ENCODE results near the gene C19orf73. TPM values are rescaled to one million over a fixed set of nuclear protein-coding genes. Genes with fewer than 3 reads are reported as not detected.

The C19orf73 gene
- total and polyA plus RNA-seq, 9 of the 15 experiments (the other 6 are each of a cell fraction or from before 2014, with no cell fraction given), result 0.08 to 7.4 (median 1.4) TPM

DNA sequence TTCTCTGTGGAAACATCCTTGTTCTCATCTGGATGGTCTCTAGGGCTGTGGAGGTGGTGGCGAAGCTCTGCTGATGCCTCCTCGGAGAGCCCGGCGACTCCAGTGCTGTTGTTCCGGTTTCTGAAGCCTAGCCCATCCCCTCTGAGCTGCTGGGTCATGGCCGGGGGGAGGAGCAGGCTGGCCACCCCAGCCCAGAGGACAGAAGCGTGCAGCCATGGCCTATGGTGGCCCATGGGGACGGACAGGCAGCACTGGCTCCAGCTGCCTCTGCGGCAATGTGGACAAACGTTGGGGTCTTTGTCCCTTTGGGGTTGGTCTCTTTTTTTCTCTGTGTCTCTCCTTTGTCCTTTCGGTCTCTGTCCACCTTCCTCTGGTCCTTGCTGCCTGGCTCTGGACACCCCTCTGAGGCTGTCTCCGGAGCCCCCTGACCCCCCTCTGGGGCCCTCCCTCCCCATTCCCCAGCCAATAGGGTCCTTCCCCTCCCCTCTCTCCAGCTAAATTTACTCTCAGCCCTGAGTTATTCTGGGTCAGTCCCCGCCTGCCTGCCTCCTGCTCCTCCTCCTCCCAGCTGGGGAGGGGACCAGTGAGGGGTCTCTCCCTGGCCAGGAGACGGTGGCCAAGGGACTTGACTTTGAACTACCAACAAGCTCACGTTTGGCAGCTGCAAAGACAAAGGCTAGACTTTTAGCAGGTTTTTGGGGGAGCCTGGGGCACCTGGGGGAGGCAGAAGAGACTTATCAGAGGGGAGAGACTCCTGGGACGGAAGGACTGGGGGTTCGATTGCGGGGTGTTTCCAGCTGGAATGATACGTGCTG is 36.3 kb upstream of the C19orf73 start, which contains the start of gene HRC (continued):
- TF ChIP-seq ZNF79 (CRISPR knock-in tag; IDR thresholded peaks at IDR 0.05; ENCODE audit: low read depth) (no peak), NRF1 (conservative IDR thresholded peaks at IDR 0.05 in 1 of 2, IDR thresholded peaks at IDR 0.05 in 1 of 2) (peak; percentile 43 to 54; a peak in 2 of 4 replicates), ZBTB8A (IDR thresholded peaks at IDR 0.05; ENCODE audit: partially characterized antibody) (no peak), HMGN3 (IDR thresholded peaks at IDR 0.05; ENCODE audit: borderline replicate concordance, extremely low read depth, insufficient read length, low read depth, low read length) (peak; percentile 58), BRD4 (IDR thresholded peaks at IDR 0.05) (no peak), ZBTB7A (IDR thresholded peaks at IDR 0.05; ENCODE audit: borderline replicate concordance, control insufficient read depth, low read depth, low read length) (peak; percentile 74), POLR2H (tag; IDR thresholded peaks at IDR 0.05; ENCODE audit: low read depth) (peak; percentile 52; the same call in 1 of the 2 replicates), CHD2 (IDR thresholded peaks at IDR 0.05; ENCODE audit: low read depth, low read length) (peak; percentile 48), MEF2D (tag; conservative IDR thresholded peaks at IDR 0.05; ENCODE audit: low read depth) (peak; percentile 26; the same call in 1 of the 2 replicates), TEAD2 (tag; IDR thresholded peaks at IDR 0.05) (no peak), ILK (tag; IDR thresholded peaks at IDR 0.05; ENCODE audit: borderline replicate concordance, low read depth) (no peak), ZFPM2 (CRISPR knock-in tag; IDR thresholded peaks at IDR 0.05) (no peak), ZFX (CRISPR knock-in tag; IDR thresholded peaks at IDR 0.05) (peak; percentile 68), POLR2G (IDR thresholded peaks at IDR 0.05; ENCODE audit: low read depth, low read length) (peak; percentile 96), ZNF175 (CRISPR knock-in tag; IDR thresholded peaks at IDR 0.05; ENCODE audit: low read depth) (0 out of 2 replicates have a peak, but pooled peaks have one; percentile 54), ETS2 (tag; IDR thresholded peaks at IDR 0.05; ENCODE audit: borderline replicate concordance, poor library complexity, severe bottlenecking) (no peak), BCOR (IDR thresholded peaks at IDR 0.05) (peak; percentile 16; the same call in 1 of the 2 replicates), FOS (IDR thresholded peaks at IDR 0.05; ENCODE audit: extremely low read depth, insufficient read length) (no peak), MTA2 (IDR thresholded peaks at IDR 0.05; ENCODE audit: low read depth) (peak; percentile 4; the same call in 1 of the 2 replicates)
- TF ChIP-seq, protein P1, sequence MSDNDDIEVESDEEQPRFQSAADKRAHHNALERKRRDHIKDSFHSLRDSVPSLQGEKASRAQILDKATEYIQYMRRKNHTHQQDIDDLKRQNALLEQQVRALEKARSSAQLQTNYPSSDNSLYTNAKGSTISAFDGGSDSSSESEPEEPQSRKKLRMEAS (CRISPR knock-in tag; IDR thresholded peaks at IDR 0.05), result peak; percentile 11; the same call in 1 of the 2 replicates
- TF ChIP-seq, protein P2, sequence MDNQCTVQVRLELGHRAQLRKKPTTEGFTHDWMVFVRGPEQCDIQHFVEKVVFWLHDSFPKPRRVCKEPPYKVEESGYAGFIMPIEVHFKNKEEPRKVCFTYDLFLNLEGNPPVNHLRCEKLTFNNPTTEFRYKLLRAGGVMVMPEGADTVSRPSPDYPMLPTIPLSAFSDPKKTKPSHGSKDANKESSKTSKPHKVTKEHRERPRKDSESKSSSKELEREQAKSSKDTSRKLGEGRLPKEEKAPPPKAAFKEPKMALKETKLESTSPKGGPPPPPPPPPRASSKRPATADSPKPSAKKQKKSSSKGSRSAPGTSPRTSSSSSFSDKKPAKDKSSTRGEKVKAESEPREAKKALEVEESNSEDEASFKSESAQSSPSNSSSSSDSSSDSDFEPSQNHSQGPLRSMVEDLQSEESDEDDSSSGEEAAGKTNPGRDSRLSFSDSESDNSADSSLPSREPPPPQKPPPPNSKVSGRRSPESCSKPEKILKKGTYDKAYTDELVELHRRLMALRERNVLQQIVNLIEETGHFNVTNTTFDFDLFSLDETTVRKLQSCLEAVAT (IDR thresholded peaks at IDR 0.05), result peak; percentile 1 to 29; a peak in 1 of 4 replicates
- TF ChIP-seq, protein P3, sequence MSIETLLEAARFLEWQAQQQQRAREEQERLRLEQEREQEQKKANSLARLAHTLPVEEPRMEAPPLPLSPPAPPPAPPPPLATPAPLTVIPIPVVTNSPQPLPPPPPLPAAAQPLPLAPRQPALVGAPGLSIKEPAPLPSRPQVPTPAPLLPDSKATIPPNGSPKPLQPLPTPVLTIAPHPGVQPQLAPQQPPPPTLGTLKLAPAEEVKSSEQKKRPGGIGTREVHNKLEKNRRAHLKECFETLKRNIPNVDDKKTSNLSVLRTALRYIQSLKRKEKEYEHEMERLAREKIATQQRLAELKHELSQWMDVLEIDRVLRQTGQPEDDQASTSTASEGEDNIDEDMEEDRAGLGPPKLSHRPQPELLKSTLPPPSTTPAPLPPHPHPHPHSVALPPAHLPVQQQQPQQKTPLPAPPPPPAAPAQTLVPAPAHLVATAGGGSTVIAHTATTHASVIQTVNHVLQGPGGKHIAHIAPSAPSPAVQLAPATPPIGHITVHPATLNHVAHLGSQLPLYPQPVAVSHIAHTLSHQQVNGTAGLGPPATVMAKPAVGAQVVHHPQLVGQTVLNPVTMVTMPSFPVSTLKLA (conservative IDR thresholded peaks at IDR 0.05), result peak; percentile 57 to 84
- TF ChIP-seq, protein P4, sequence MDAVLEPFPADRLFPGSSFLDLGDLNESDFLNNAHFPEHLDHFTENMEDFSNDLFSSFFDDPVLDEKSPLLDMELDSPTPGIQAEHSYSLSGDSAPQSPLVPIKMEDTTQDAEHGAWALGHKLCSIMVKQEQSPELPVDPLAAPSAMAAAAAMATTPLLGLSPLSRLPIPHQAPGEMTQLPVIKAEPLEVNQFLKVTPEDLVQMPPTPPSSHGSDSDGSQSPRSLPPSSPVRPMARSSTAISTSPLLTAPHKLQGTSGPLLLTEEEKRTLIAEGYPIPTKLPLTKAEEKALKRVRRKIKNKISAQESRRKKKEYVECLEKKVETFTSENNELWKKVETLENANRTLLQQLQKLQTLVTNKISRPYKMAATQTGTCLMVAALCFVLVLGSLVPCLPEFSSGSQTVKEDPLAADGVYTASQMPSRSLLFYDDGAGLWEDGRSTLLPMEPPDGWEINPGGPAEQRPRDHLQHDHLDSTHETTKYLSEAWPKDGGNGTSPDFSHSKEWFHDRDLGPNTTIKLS (IDR thresholded peaks at IDR 0.05; ENCODE audit: borderline replicate concordance, low read depth), result no peak

Data from K562 (cell line).